Common myeloid progenitor, CD34-positive (primary cell): ENCODE data around the gene TFAP2D.

ENCODE experiments used
- CTCF ChIA-PET: fragments of 350-600 bp; sonication (Branson Sonifier 250); formaldehyde crosslinking; loops from one replicate; lab custom pipeline; 2021; ENCODE audit warnings: antibody characterized with exemption; lab: Charles Lee
- POLR2A ChIA-PET: fragments of 350-600 bp; sonication (Branson Sonifier 250); formaldehyde crosslinking; loops from one replicate; lab custom pipeline; 2021; ENCODE audit warnings: antibody characterized with exemption; lab: Charles Lee
- DNase-seq, 3 donors: peaks; one replicate each; pipeline versions ENCODE4 v3.0.0 to v3.0.0-alpha.2; 2013
- H3K27ac ChIP-seq, 2 experiments: 1 replicate in 1 of 2; 2 replicates in 1 of 2; pipeline ENCODE4 v1.7.0; 2013; ENCODE audit warnings: inconsistent platforms in 2 of 2, low read length in 2 of 2, mild to moderate bottlenecking in 2 of 2, low read depth in 1 of 2, moderate library complexity in 1 of 2; ENCODE audit not compliant: severe bottlenecking in 2 of 2, insufficient read depth in 1 of 2, poor library complexity in 1 of 2
- H3K27me3 ChIP-seq, 5 experiments: replicated peaks in 2 of 5; 1 replicate in 3 of 5; 2 replicates in 2 of 5; pipeline versions ENCODE4 v1.6.1 to v1.7.0; 2013; ENCODE audit warnings: low read length in 4 of 5, mild to moderate bottlenecking in 2 of 5, moderate library complexity in 2 of 5, inconsistent platforms in 1 of 5; ENCODE audit not compliant: insufficient read depth in 5 of 5, control insufficient read depth in 4 of 5
- H3K36me3 ChIP-seq, 4 experiments: 1 replicate in 2 of 4; 2 replicates in 2 of 4; pipeline versions ENCODE4 v1.6.1 to v1.7.0; 2013; ENCODE audit warnings: low read length in 3 of 4, control low read depth in 1 of 4, mild to moderate bottlenecking in 1 of 4; ENCODE audit not compliant: control insufficient read depth in 4 of 4, insufficient read depth in 4 of 4
- H3K4me1 ChIP-seq, 4 experiments: 1 replicate in 3 of 4; 2 replicates in 1 of 4; pipeline versions ENCODE4 v1.6.1 to v1.7.1; 2013; ENCODE audit warnings: low read length in 3 of 4, mild to moderate bottlenecking in 3 of 4, control low read depth in 1 of 4, inconsistent platforms in 1 of 4, moderate library complexity in 1 of 4; ENCODE audit not compliant: control insufficient read depth in 4 of 4, insufficient read depth in 4 of 4; ENCODE audit errors: control extremely low read depth in 1 of 4
- H3K4me3 ChIP-seq, 7 experiments: 1 replicate in 4 of 7; 2 replicates in 3 of 7; pipeline versions ENCODE4 v1.5.1 to v1.7.0; 2013; ENCODE audit warnings: mild to moderate bottlenecking in 7 of 7, low read length in 6 of 7, moderate library complexity in 6 of 7, inconsistent platforms in 2 of 7, low read depth in 2 of 7, control low read depth in 1 of 7; ENCODE audit not compliant: insufficient read depth in 4 of 7, control insufficient read depth in 1 of 7; ENCODE audit errors: extremely low read depth in 1 of 7
- H3K9me3 ChIP-seq, 5 experiments: 1 replicate in 4 of 5; 2 replicates in 1 of 5; pipeline versions ENCODE4 v1.6.1 to v1.7.1; 2013; ENCODE audit warnings: low read length in 4 of 5, mild to moderate bottlenecking in 2 of 5, inconsistent platforms in 1 of 5, low read depth in 1 of 5, moderate library complexity in 1 of 5; ENCODE audit not compliant: control insufficient read depth in 4 of 5, insufficient read depth in 2 of 5; ENCODE audit errors: control extremely low read depth in 1 of 5
- WGBS: methylation state at CpG from one replicate; pipeline ENCODE4 v1.1.5; 2013; ENCODE audit not compliant: insufficient coverage; 5-methylcytosine and 5-hydroxymethylcytosine counted together

The TFAP2D gene

GRCh38 chr6:50804283-50804682 is 91.0 kb downstream of the TFAP2D start:
- H3K9me3 ChIP-seq = no peaks in the 10 kb centered on the region
- no peak for DNase-seq
- peaks cover 0 to 6% (median 4%) of the 10 kb centered on the region in 5 experiments for H3K27me3 ChIP-seq
- ChIA-PET CTCF (no interaction called here), POLR2A (no interaction called here)
- no peak overlapping the region for H3K27ac ChIP-seq
- H3K4me1 ChIP-seq = no peaks in the 10 kb centered on the region
- H3K36me3 ChIP-seq = no peaks in the 10 kb centered on the region
- no peak overlapping the region for H3K4me3 ChIP-seq

- DNase-seq = no peak
- POLR2A ChIA-PET = no interaction called here
- Histone ChIP-seq H3K27ac (no peak overlapping the region), H3K9me3 (no peaks in the 10 kb centered on the region), H3K4me3 (no peak overlapping the region), H3K27me3 (peaks cover 2 to 7% (median 4%) of the 10 kb centered on the region in 5 experiments), H3K36me3 (no peaks in the 10 kb centered on the region), H3K4me1 (no peaks in the 10 kb centered on the region)
- CTCF ChIA-PET = no interaction called here
Measured at GRCh38 chr6:50807035-50807434, 93.7 kb downstream of the TFAP2D start.

DNA sequence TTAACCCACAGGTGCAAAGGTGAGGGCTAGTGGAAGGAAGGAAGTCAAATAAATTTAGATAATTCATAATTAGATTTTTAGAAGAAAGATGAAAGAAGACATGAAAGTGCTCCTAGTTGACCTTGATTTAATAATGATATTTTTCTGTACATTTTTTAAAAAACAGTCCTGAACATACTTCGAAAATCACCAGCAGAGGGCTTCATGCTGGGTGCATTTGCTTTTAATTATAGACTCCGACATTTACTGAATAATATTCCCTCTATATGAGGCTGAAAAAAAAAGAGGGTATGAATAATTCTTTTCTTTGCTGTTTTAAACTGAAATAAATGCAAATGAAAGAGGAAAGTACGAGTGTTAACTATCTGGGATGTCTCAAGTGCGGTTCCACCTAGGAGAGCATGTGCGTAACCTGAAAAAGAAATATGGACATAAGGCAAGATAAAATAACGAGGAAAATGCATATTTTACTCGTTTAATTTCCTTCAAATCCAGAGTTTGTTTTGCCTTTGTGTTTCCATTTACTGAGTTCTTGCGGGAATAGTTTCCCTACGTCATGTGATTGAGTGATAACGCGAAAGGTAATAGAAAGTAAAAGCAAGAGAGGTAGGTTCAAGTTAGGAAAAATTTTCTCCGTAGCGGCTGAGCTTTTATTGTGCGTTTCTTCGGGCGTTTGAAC is 102.2 kb downstream of the TFAP2D start:
- peak in 2 of 3 donors; percentile 57 to 59 for DNase-seq
- Histone ChIP-seq H3K36me3 (no peaks in the 10 kb centered on the region), H3K27me3 (peaks cover 16 to 64% (median 32%) of the 10 kb centered on the region in 5 experiments), H3K27ac (no peak overlapping the region), H3K4me1 (peaks cover 7 to 16% (median 12%) of the 10 kb centered on the region in 4 experiments), H3K9me3 (no peaks in the 10 kb centered on the region), H3K4me3 (peak overlapping the region in 6 of 7 experiments; percentile 61 to 94 (median 72))
- ChIA-PET POLR2A (no interaction called here), CTCF (interaction anchor here (0.6 to 5.3 kb wide), 6 partner anchors 16 to 542 kb away, joined by 3 to 40 read pairs (median 3); no protein-coding TSS in a partner anchor)
- WGBS = 4% methylated on average over 6 of the region's 16 CpGs

GRCh38 chr6:50816115-50816675 is 102.9 kb downstream of the TFAP2D start:
- WGBS = 0% methylated on average over 2 of the region's 14 CpGs
- peak; percentile 75 to 79 (median 79) for DNase-seq
- CTCF ChIA-PET = interaction anchor here (0.6 to 5.3 kb wide), 7 partner anchors 15 to 541 kb away, joined by 3 to 40 read pairs (median 3); no protein-coding TSS in a partner anchor
- Histone ChIP-seq H3K9me3 (no peaks in the 10 kb centered on the region), H3K4me1 (peaks cover 7 to 16% (median 12%) of the 10 kb centered on the region in 4 experiments), H3K27ac (no peak overlapping the region), H3K4me3 (peak overlapping the region in 6 of 7 experiments; percentile 61 to 94 (median 72)), H3K36me3 (no peaks in the 10 kb centered on the region), H3K27me3 (peaks cover 19 to 71% (median 37%) of the 10 kb centered on the region in 5 experiments)
- POLR2A ChIA-PET = no interaction called here

- no peak overlapping the region for H3K4me3 ChIP-seq
- no peaks in the 10 kb centered on the region for H3K9me3 ChIP-seq
- no peaks in the 10 kb centered on the region for H3K36me3 ChIP-seq
- H3K27ac ChIP-seq = no peak overlapping the region
- peaks cover 20 to 78% (median 42%) of the 10 kb centered on the region in 5 experiments for H3K27me3 ChIP-seq
- CTCF ChIA-PET = interaction anchor here (0.9 to 5.3 kb wide), 5 partner anchors 12 to 1145 kb away, joined by 3 to 40 read pairs (median 3); no protein-coding TSS in a partner anchor
- peaks cover 7 to 16% (median 12%) of the 10 kb centered on the region in 4 experiments for H3K4me1 ChIP-seq
- DNase-seq = no peak
- 15% methylated on average over 8 of the region's 15 CpGs for WGBS
- POLR2A ChIA-PET = no interaction called here
Measured at GRCh38 chr6:50816947-50817645, 103.8 kb downstream of the TFAP2D start.

- Histone ChIP-seq H3K27me3 (peaks cover 25 to 83% (median 45%) of the 10 kb centered on the region in 5 experiments), H3K9me3 (no peaks in the 10 kb centered on the region), H3K27ac (no peak overlapping the region), H3K4me3 (no peak overlapping the region), H3K4me1 (peaks cover 7 to 16% (median 12%) of the 10 kb centered on the region in 4 experiments), H3K36me3 (no peaks in the 10 kb centered on the region)
- ChIA-PET POLR2A (no interaction called here), CTCF (interaction anchor here (0.9 to 5.3 kb wide), 3 partner anchors 12 to 1144 kb away, joined by 3 to 40 read pairs (median 3); no protein-coding TSS in a partner anchor)
- no peak for DNase-seq
- 45% methylated on average over 1 of the region's 2 CpGs for WGBS
Measured at GRCh38 chr6:50817646-50817950, 104.3 kb downstream of the TFAP2D start.
